MCF 10A (cell line): ENCODE results near the gene SETBP1. TPM values are rescaled to one million over a fixed set of nuclear protein-coding genes. Genes with fewer than 3 reads are reported as not detected.

ENCODE experiments used
- BruUV-seq: library from RNA; stranded (reverse); fragments of 400-500 nt; replicated peaks from 2 replicates; lab custom pipeline; 2021; lab: Mats Ljungman, UMichigan
- CTCF ChIA-PET: fragments of 300-600 bp; sonication (Branson Sonifier 250); formaldehyde crosslinking; extraction: SDS; loops from one replicate; lab custom pipeline; 2021; ENCODE audit warnings: antibody characterized with exemption, inconsistent platforms; lab: Yijun Ruan, JAX
- POLR2A ChIA-PET: fragments of 300-600, 350-650 bp; sonication (Branson Sonifier 250); formaldehyde crosslinking; extraction: SDS; loops from one replicate; lab custom pipeline; 2020; ENCODE audit warnings: antibody characterized with exemption, inconsistent platforms; lab: Yijun Ruan, JAX
- DNase-seq: peaks from one replicate; pipeline ENCODE4 v3.0.0-alpha.2; 2018; ENCODE audit not compliant: unreplicated experiment
- H3K27ac Mint-ChIP-seq: one replicate; pipeline ENCODE4 v1.8.0; 2022; ENCODE audit warnings: mild to moderate bottlenecking, low read depth, mixed read lengths; ENCODE audit not compliant: unreplicated experiment
- H3K27me3 Mint-ChIP-seq: one replicate; pipeline ENCODE4 v1.8.0; 2022; ENCODE audit warnings: mixed read lengths; ENCODE audit not compliant: insufficient read depth, unreplicated experiment
- H3K36me3 Mint-ChIP-seq: one replicate; pipeline ENCODE4 v1.8.0; 2022; ENCODE audit warnings: mild to moderate bottlenecking, moderate library complexity, mixed read lengths; ENCODE audit not compliant: insufficient read depth, unreplicated experiment
- H3K4me1 Mint-ChIP-seq: one replicate; pipeline ENCODE4 v1.8.0; 2022; ENCODE audit warnings: mixed read lengths; ENCODE audit not compliant: insufficient read depth, unreplicated experiment
- H3K4me3 Mint-ChIP-seq: one replicate; pipeline ENCODE4 v1.8.0; 2022; ENCODE audit warnings: mild to moderate bottlenecking, moderate library complexity, mixed read lengths; ENCODE audit not compliant: unreplicated experiment
- H3K9me3 Mint-ChIP-seq: one replicate; pipeline ENCODE4 v1.8.0; 2022; ENCODE audit warnings: mixed read lengths; ENCODE audit not compliant: unreplicated experiment
- CTCF ChIP-seq: fragments of 200-600 bp; IDR thresholded peaks from one replicate; pipeline ENCODE4 v1.8.0; 2022; ENCODE audit warnings: antibody characterized with exemption, mild to moderate bottlenecking; ENCODE audit not compliant: unreplicated experiment
- intact Hi-C: fragments of 100-400 bp; cut with micrococcal nuclease; formaldehyde crosslinking; loops from 2 replicates; pipeline ENCODE4 v1.14.1; 2022
- total RNA-seq: library from RNA; stranded (reverse); gene quantifications from 2 replicates; pipeline ENCODE4 v1.2.3, GENCODE V29; 2022

The SETBP1 gene
- total RNA-seq, 1 experiment from 2014 or later = 4.8 TPM

GRCh38 chr18:44826418-44827259, 146.0 kb downstream of the SETBP1 start:
- ChIA-PET CTCF (interaction anchor here (1.1 to 1.8 kb wide), 4 partner anchors 14 to 386 kb away, joined by 3 to 7 read pairs (median 5); no protein-coding TSS in a partner anchor), POLR2A (interaction anchor here (0.6 to 2.7 kb wide), 8 partner anchors 12 to 440 kb away, joined by 3 to 9 read pairs (median 4); no protein-coding TSS in a partner anchor)
- peaks cover 22% of the 10 kb centered on the region for H3K4me1 Mint-ChIP-seq
- intact Hi-C loops = no loop called here
- no peaks in the 10 kb centered on the region for H3K9me3 Mint-ChIP-seq
- no peaks in the 10 kb centered on the region for H3K27me3 Mint-ChIP-seq
- no TSS peak for BruUV-seq
- peak overlapping the region; percentile 11 for H3K4me3 Mint-ChIP-seq
- TF ChIP-seq CTCF = no peak
- H3K36me3 Mint-ChIP-seq = no peaks in the 10 kb centered on the region
- DNase-seq = peak; percentile 84
- H3K27ac Mint-ChIP-seq = peak overlapping the region; percentile 86

- H3K9me3 Mint-ChIP-seq = no peaks in the 10 kb centered on the region
- no peaks in the 10 kb centered on the region for H3K27me3 Mint-ChIP-seq
- intact Hi-C loops = no loop called here
- POLR2A ChIA-PET = interaction anchor here (0.6 to 2.7 kb wide), 3 partner anchors 13 to 36 kb away, joined by 3 to 9 read pairs (median 3); no protein-coding TSS in a partner anchor
- no peak for TF ChIP-seq CTCF
- H3K4me1 Mint-ChIP-seq = peaks cover 22% of the 10 kb centered on the region
- H3K27ac Mint-ChIP-seq = no peak overlapping the region
- no peaks in the 10 kb centered on the region for H3K36me3 Mint-ChIP-seq
- H3K4me3 Mint-ChIP-seq = no peak overlapping the region
- DNase-seq = no peak
- BruUV-seq = no TSS peak
- CTCF ChIA-PET = interaction anchor here (0.6 to 2.4 kb wide), 6 partner anchors 10 to 698 kb away, joined by 3 to 6 read pairs (median 4); no protein-coding TSS in a partner anchor
Observed at GRCh38 chr18:44828080-44828479, 147.4 kb downstream of the SETBP1 start.

DNA sequence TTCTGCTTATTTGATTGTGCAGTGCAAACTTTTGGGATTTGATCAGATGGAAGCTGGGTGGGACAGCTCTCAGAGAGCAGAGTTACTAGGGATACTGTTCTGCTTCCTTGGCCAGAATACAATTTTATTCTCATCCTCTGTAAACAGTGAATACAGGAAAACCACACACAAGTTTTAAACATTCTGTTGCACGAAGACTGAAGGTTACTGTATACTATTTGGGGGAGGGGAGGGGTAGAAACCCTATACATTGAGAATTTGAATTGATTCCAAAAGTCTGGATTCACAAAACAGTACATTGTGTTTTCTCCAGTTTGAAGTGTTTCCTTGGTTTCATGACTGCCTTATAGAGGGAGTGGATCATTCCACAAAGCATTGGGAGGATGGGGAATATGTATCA, 149.9 kb downstream of the SETBP1 start:
- Mint-ChIP-seq H3K27me3 (no peaks in the 10 kb centered on the region), H3K9me3 (no peaks in the 10 kb centered on the region), H3K36me3 (no peaks in the 10 kb centered on the region), H3K4me3 (no peak overlapping the region), H3K27ac (no peak overlapping the region), H3K4me1 (peaks cover 10% of the 10 kb centered on the region)
- intact Hi-C loops = loop anchor here (10.0 kb wide), 1 partner anchor 54 kb away; no protein-coding TSS in a partner anchor
- DNase-seq = no peak
- ChIA-PET POLR2A (no interaction called here), CTCF (interaction anchor here (1.0 kb wide), 1 partner anchor 97 kb away, joined by 3 read pairs; no protein-coding TSS in a partner anchor)
- TF ChIP-seq CTCF = no peak
- BruUV-seq = no TSS peak

DNA sequence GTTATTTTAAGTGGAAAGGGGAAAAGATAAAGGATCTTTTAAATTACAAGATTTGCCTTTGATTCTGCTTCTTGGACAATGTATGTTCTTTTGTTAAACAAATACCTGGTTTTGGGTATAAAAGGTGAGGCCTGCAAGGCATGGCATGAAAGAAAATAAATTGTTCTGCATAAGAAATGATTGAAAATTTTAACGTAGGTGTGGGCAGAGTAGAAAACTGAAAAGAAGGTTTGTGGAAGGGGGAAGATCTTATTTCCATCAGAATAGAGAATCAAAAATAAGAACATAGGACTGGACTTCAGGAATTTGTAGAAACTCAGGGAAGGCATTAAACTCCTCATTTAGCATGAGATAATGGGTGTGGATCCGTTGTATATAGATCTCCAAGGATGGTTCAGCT, 153.1 kb downstream of the SETBP1 start:
- BruUV-seq = no TSS peak
- Mint-ChIP-seq H3K27ac (no peak overlapping the region), H3K36me3 (no peaks in the 10 kb centered on the region), H3K4me1 (peaks cover under 1% of the 10 kb centered on the region), H3K4me3 (no peak overlapping the region), H3K27me3 (no peaks in the 10 kb centered on the region), H3K9me3 (no peaks in the 10 kb centered on the region)
- POLR2A ChIA-PET = interaction anchor here (0.9 kb wide), 1 partner anchor 11 kb away, joined by 3 read pairs; no protein-coding TSS in a partner anchor
- DNase-seq = no peak
- TF ChIP-seq CTCF = no peak
- intact Hi-C loops = loop anchor here (10.0 kb wide), 1 partner anchor 51 kb away; no protein-coding TSS in a partner anchor
- CTCF ChIA-PET = interaction anchor here (0.7 kb wide), 1 partner anchor 50 kb away, joined by 3 read pairs; no protein-coding TSS in a partner anchor
